Panc1 (cell line): Measurements from ENCODE around the gene VEZF1. TPM values are rescaled to one million over a fixed set of nuclear protein-coding genes. Genes with fewer than 3 reads are reported as not detected.

Experiments used
- ATAC-seq: fragments of 200-7000 bp; cut with Tn5 transposase; 2 replicates; pipeline ENCODE4 v1.9.1; 2020; ENCODE audit warnings: mild to moderate bottlenecking, moderate library complexity
- BruUV-seq: library from RNA; stranded (reverse); fragments of 400-500 nt; replicated peaks from 2 replicates; lab custom pipeline; 2021; lab: Mats Ljungman, UMichigan
- CTCF ChIA-PET: fragments of 300-600 bp; sonication (Branson Sonifier 250); formaldehyde crosslinking; loops from one replicate; lab custom pipeline; 2022; ENCODE audit warnings: antibody characterized with exemption; lab: Charles Lee
- POLR2A ChIA-PET: fragments of 300-600 bp; sonication (Branson Sonifier 250); formaldehyde crosslinking; loops from one replicate; lab custom pipeline; 2022; ENCODE audit warnings: antibody characterized with exemption; lab: Charles Lee
- DNase-seq: peaks from one replicate; pipeline ENCODE4 v3.0.0-alpha.2; 2010; ENCODE audit warnings: low read depth, low spot score
- H3K27ac ChIP-seq: 2 replicates; pipeline ENCODE4 v1.5.1; 2011; ENCODE audit warnings: mild to moderate bottlenecking, low read length, inconsistent platforms
- H3K27me3 ChIP-seq: fragments of 200-500 bp; sonication (Bioruptor generic); 2 replicates; pipeline ENCODE4 v1.6.0; 2014; ENCODE audit warnings: low read length, inconsistent platforms; ENCODE audit not compliant: control insufficient read depth, insufficient read depth
- H3K36me3 ChIP-seq: fragments of 200-500 bp; sonication (Bioruptor generic); 2 replicates; pipeline ENCODE4 v1.5.1; 2014; ENCODE audit warnings: inconsistent platforms, mild to moderate bottlenecking, low read length, moderate library complexity; ENCODE audit not compliant: control insufficient read depth, insufficient read depth
- H3K4me1 ChIP-seq: 2 replicates; pipeline ENCODE4 v1.5.1; 2011; ENCODE audit warnings: inconsistent platforms, mild to moderate bottlenecking, low read length, moderate library complexity; ENCODE audit not compliant: control insufficient read depth, insufficient read depth
- H3K4me3 ChIP-seq, 2 experiments: 2 replicates each; pipeline ENCODE4 v1.5.1; 2011 to 2012; ENCODE audit warnings: low read depth in 2 of 2, low read length in 2 of 2, mild to moderate bottlenecking in 2 of 2, inconsistent platforms in 1 of 2, moderate library complexity in 1 of 2
- H3K9me3 ChIP-seq: fragments of 200-500 bp; sonication (Bioruptor generic); 2 replicates; pipeline ENCODE4 v1.5.1; 2014; ENCODE audit warnings: low read depth, mild to moderate bottlenecking, inconsistent platforms, low read length, moderate library complexity; ENCODE audit not compliant: control insufficient read depth, insufficient read depth
- CTCF ChIP-seq: fragments of 450-650 bp; IDR thresholded peaks from 2 replicates; pipeline ENCODE4 v1.5.1; 2017; ENCODE audit warnings: mild to moderate bottlenecking
- POLR2AphosphoS5 ChIP-seq: IDR thresholded peaks from 2 replicates; pipeline ENCODE4 v1.6.1; 2012; ENCODE audit warnings: mild to moderate bottlenecking, low read depth, low read length, moderate library complexity
- SIN3A ChIP-seq: IDR thresholded peaks from 2 replicates; pipeline ENCODE4 v1.6.1; 2012; ENCODE audit warnings: low read depth, mild to moderate bottlenecking, low read length, moderate library complexity, borderline replicate concordance; ENCODE audit not compliant: insufficient read depth
- TCF7L2 ChIP-seq: IDR thresholded peaks from 2 replicates; pipeline ENCODE4 v1.6.1; 2011; ENCODE audit warnings: mild to moderate bottlenecking, low read depth, low read length, inconsistent platforms
- in situ Hi-C: cut with HindIII; loops from 2 replicates; pipeline ENCODE4 v1.10.0; 2016; ENCODE audit warnings: low sequenced_read_pairs, low pct_unique_long_range_greater_than_20kb
- intact Hi-C: fragments of 100-400 bp; cut with micrococcal nuclease; formaldehyde crosslinking; loops from one replicate; pipeline ENCODE4 v1.10.0; 2022; ENCODE audit not compliant: unreplicated experiment
- total RNA-seq: library from RNA; stranded (reverse); gene quantifications from one replicate; pipeline ENCODE4 v1.2.1, GENCODE V29; 2021; ENCODE audit not compliant: unreplicated experiment
- TF ChIP-seq, protein P1 (sequence below), 2 experiments: IDR thresholded peaks; 2 replicates each; pipeline ENCODE4 v1.6.1; 2011 to 2012; ENCODE audit warnings: low read depth in 2 of 2, control low read depth in 1 of 2, low read length in 1 of 2, mild to moderate bottlenecking in 1 of 2, moderate library complexity in 1 of 2; ENCODE audit not compliant: insufficient read depth in 1 of 2

Gene VEZF1
- total RNA-seq, 1 experiment from 2014 or later, result 73.5 TPM

GRCh38 chr17:57946798-57947358 is 41.2 kb downstream of the VEZF1 start:
- intact Hi-C loops, result loop anchor here (5.0 kb wide), 2 partner anchors 70 to 90 kb away; no protein-coding TSS in a partner anchor
- Histone ChIP-seq H3K9me3 (no peaks in the 10 kb centered on the region), H3K27ac (peak overlapping the region; percentile 98), H3K4me3 (peak overlapping the region; percentile 26 to 70), H3K4me1 (peaks cover 88% of the 10 kb centered on the region), H3K27me3 (no peaks in the 10 kb centered on the region), H3K36me3 (no peaks in the 10 kb centered on the region)
- TF ChIP-seq POLR2AphosphoS5 (no peak; the same call in 1 of the 2 replicates), SIN3A (no peak), CTCF (no peak)
- TF ChIP-seq, protein P1, sequence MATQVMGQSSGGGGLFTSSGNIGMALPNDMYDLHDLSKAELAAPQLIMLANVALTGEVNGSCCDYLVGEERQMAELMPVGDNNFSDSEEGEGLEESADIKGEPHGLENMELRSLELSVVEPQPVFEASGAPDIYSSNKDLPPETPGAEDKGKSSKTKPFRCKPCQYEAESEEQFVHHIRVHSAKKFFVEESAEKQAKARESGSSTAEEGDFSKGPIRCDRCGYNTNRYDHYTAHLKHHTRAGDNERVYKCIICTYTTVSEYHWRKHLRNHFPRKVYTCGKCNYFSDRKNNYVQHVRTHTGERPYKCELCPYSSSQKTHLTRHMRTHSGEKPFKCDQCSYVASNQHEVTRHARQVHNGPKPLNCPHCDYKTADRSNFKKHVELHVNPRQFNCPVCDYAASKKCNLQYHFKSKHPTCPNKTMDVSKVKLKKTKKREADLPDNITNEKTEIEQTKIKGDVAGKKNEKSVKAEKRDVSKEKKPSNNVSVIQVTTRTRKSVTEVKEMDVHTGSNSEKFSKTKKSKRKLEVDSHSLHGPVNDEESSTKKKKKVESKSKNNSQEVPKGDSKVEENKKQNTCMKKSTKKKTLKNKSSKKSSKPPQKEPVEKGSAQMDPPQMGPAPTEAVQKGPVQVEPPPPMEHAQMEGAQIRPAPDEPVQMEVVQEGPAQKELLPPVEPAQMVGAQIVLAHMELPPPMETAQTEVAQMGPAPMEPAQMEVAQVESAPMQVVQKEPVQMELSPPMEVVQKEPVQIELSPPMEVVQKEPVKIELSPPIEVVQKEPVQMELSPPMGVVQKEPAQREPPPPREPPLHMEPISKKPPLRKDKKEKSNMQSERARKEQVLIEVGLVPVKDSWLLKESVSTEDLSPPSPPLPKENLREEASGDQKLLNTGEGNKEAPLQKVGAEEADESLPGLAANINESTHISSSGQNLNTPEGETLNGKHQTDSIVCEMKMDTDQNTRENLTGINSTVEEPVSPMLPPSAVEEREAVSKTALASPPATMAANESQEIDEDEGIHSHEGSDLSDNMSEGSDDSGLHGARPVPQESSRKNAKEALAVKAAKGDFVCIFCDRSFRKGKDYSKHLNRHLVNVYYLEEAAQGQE (IDR thresholded peaks at IDR 0.05; ENCODE audit: insufficient read depth in 1 of 2, low read depth in 2 of 2, low read length in 1 of 2), result no peak
- ATAC-seq (peak; percentile 62), DNase-seq (no peak)
- CTCF ChIA-PET, result interaction anchor here (0.5 to 1.5 kb wide), 4 partner anchors 53 to 665 kb away, joined by 4 to 8 read pairs (median 6); no protein-coding TSS in a partner anchor
- no TSS peak for BruUV-seq
- POLR2A ChIA-PET, result interaction anchor here (0.6 to 1.4 kb wide), 5 partner anchors 34 to 86 kb away, joined by 4 to 11 read pairs (median 5); no protein-coding TSS in a partner anchor
- in situ Hi-C loops, result no loop called here

DNA sequence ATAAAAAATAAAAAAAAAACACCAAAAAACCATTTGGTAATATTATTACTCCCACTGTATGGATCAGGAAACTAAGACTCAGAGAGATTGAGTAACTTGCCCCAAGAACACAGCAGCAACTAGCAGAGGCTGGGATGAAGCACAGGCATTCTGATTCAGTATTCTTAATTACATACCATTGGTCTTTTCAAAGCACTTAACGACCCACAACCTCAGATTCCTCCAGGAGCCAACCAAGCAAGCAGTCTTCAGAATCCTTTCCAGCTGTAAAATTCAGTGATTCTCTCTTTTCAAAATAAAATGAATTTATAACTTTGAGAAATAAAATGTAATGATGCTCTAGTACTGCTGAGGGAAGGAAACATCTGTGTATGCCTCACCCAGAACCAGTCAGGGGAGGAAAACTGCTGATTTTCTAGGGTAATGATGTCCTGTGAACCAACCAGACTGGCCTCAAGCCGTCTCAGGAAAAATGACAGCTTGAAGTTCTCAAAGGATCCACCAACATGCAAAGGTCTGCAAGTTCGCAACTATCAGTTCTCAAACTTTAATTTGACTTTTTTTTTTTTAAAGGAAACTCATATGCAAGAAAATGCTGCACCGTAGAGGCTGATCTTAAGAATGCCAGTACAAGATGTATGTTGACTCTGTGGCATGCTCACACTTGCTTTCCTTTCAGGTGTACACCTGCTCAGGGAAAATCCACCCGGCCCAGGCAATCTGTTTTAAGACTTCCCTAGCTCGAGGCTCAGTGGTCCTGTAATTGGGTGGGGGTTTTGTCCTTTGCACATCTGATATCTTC is 41.9 kb downstream of the VEZF1 start:
- DNase-seq, result no peak
- Histone ChIP-seq H3K4me3 (peak overlapping the region; percentile 26 to 70), H3K4me1 (peaks cover 88% of the 10 kb centered on the region), H3K27ac (peak overlapping the region; percentile 98), H3K27me3 (no peaks in the 10 kb centered on the region), H3K36me3 (no peaks in the 10 kb centered on the region), H3K9me3 (no peaks in the 10 kb centered on the region)
- POLR2A ChIA-PET, result interaction anchor here (0.6 to 1.4 kb wide), 4 partner anchors 8 to 86 kb away, joined by 3 to 9 read pairs (median 4); no protein-coding TSS in a partner anchor
- TF ChIP-seq CTCF (no peak), POLR2AphosphoS5 (no peak), TCF7L2 (no peak), SIN3A (no peak)
- TF ChIP-seq, protein P1 (IDR thresholded peaks at IDR 0.05; ENCODE audit: insufficient read depth in 1 of 2, low read depth in 2 of 2, low read length in 1 of 2), result no peak
- peak; percentile 7; the same call in 1 of the 2 replicates for ATAC-seq
- CTCF ChIA-PET, result interaction anchor here (0.6 to 1.5 kb wide), 2 partner anchors 54 to 833 kb away, joined by 4 to 7 read pairs; no protein-coding TSS in a partner anchor
- intact Hi-C loops, result loop anchor here (5.0 kb wide), 2 partner anchors 69 to 89 kb away; no protein-coding TSS in a partner anchor
- TSS peak; percentile 29 for BruUV-seq
- in situ Hi-C loops, result no loop called here
